HUES6 (cell line): ENCODE data around the gene COL5A1.

Experiments used
- H3K27ac ChIP-seq: 2 replicates; pipeline ENCODE4 v1.7.0; 2013; ENCODE audit warnings: low read depth, mild to moderate bottlenecking, low read length, inconsistent platforms
- H3K27me3 ChIP-seq: 2 replicates; pipeline ENCODE4 v1.6.1; 2013; ENCODE audit warnings: low read length; ENCODE audit not compliant: control insufficient read depth, insufficient read depth
- H3K36me3 ChIP-seq: 2 replicates; pipeline ENCODE4 v1.6.1; 2013; ENCODE audit warnings: low read length; ENCODE audit not compliant: control insufficient read depth, insufficient read depth
- H3K4me1 ChIP-seq: 2 replicates; pipeline ENCODE4 v1.6.1; 2013; ENCODE audit warnings: low read length; ENCODE audit not compliant: control insufficient read depth, insufficient read depth
- H3K4me3 ChIP-seq: 2 replicates; pipeline ENCODE4 v1.5.1; 2013; ENCODE audit warnings: low read depth, low read length
- H3K9ac ChIP-seq: one replicate; pipeline ENCODE4 v1.6.1; 2013; ENCODE audit warnings: mild to moderate bottlenecking, low read length
- H3K9me3 ChIP-seq: 2 replicates; pipeline ENCODE4 v1.6.1; 2013; ENCODE audit warnings: low read depth, low read length; ENCODE audit not compliant: control insufficient read depth, insufficient read depth

COL5A1 gene

GRCh38 chr9:134704498-134704897 is 62.9 kb downstream of the COL5A1 start:
- H3K4me1 ChIP-seq: no peaks in the 10 kb centered on the region
- peaks cover 44% of the 10 kb centered on the region for H3K36me3 ChIP-seq
- no peaks in the 10 kb centered on the region for H3K9me3 ChIP-seq
- no peak overlapping the region for H3K9ac ChIP-seq
- no peak overlapping the region for H3K27ac ChIP-seq
- H3K27me3 ChIP-seq: no peaks in the 10 kb centered on the region
- H3K4me3 ChIP-seq: no peak overlapping the region

GRCh38 chr9:134705786-134706185 is 64.2 kb downstream of the COL5A1 start:
- H3K27me3 ChIP-seq: no peaks in the 10 kb centered on the region
- H3K4me1 ChIP-seq: no peaks in the 10 kb centered on the region
- no peak overlapping the region for H3K4me3 ChIP-seq
- H3K36me3 ChIP-seq: peaks cover 32% of the 10 kb centered on the region
- H3K9ac ChIP-seq: no peak overlapping the region
- no peak overlapping the region for H3K27ac ChIP-seq
- H3K9me3 ChIP-seq: no peaks in the 10 kb centered on the region

- Histone ChIP-seq H3K36me3 (peaks cover 25% of the 10 kb centered on the region; the same call in 1 of the 2 replicates), H3K4me3 (no peak overlapping the region), H3K4me1 (no peaks in the 10 kb centered on the region), H3K27me3 (no peaks in the 10 kb centered on the region), H3K27ac (no peak overlapping the region; the same call in 1 of the 2 replicates), H3K9me3 (no peaks in the 10 kb centered on the region), H3K9ac (no peak overlapping the region)
Observed at GRCh38 chr9:134706522-134706921, 64.9 kb downstream of the COL5A1 start.

- Histone ChIP-seq H3K9me3 (no peaks in the 10 kb centered on the region), H3K4me3 (no peak overlapping the region), H3K36me3 (peaks cover 20% of the 10 kb centered on the region; the same call in 1 of the 2 replicates), H3K27me3 (no peaks in the 10 kb centered on the region), H3K4me1 (no peaks in the 10 kb centered on the region), H3K9ac (no peak overlapping the region), H3K27ac (peak overlapping the region; percentile 6; the same call in 1 of the 2 replicates)
Observed at GRCh38 chr9:134707031-134707680, 65.6 kb downstream of the COL5A1 start.

- Histone ChIP-seq H3K27ac (no peak overlapping the region; the same call in 1 of the 2 replicates), H3K4me1 (no peaks in the 10 kb centered on the region), H3K36me3 (peaks cover 17% of the 10 kb centered on the region; the same call in 1 of the 2 replicates), H3K4me3 (no peak overlapping the region), H3K27me3 (no peaks in the 10 kb centered on the region), H3K9ac (no peak overlapping the region), H3K9me3 (no peaks in the 10 kb centered on the region)
Observed at GRCh38 chr9:134707731-134708671, 66.4 kb downstream of the COL5A1 start.

GRCh38 chr9:134708672-134709038 is 67.1 kb downstream of the COL5A1 start:
- H3K27me3 ChIP-seq: no peaks in the 10 kb centered on the region
- no peaks in the 10 kb centered on the region for H3K4me1 ChIP-seq
- no peak overlapping the region for H3K4me3 ChIP-seq
- peaks cover 15% of the 10 kb centered on the region; the same call in 1 of the 2 replicates for H3K36me3 ChIP-seq
- no peak overlapping the region for H3K9ac ChIP-seq
- H3K27ac ChIP-seq: no peak overlapping the region
- no peaks in the 10 kb centered on the region for H3K9me3 ChIP-seq

- Histone ChIP-seq H3K9me3 (peaks cover 6% of the 10 kb centered on the region; the same call in 1 of the 2 replicates), H3K4me3 (no peak overlapping the region), H3K27me3 (no peaks in the 10 kb centered on the region), H3K27ac (no peak overlapping the region), H3K4me1 (no peaks in the 10 kb centered on the region), H3K9ac (no peak overlapping the region), H3K36me3 (peaks cover 22% of the 10 kb centered on the region; the same call in 1 of the 2 replicates)
Observed at GRCh38 chr9:134709512-134710270, 68.1 kb downstream of the COL5A1 start.

- no peak overlapping the region for H3K4me3 ChIP-seq
- peaks cover 22% of the 10 kb centered on the region; the same call in 1 of the 2 replicates for H3K36me3 ChIP-seq
- no peaks in the 10 kb centered on the region for H3K27me3 ChIP-seq
- peaks cover 6% of the 10 kb centered on the region; the same call in 1 of the 2 replicates for H3K9me3 ChIP-seq
- H3K27ac ChIP-seq: no peak overlapping the region
- H3K4me1 ChIP-seq: no peaks in the 10 kb centered on the region
- no peak overlapping the region for H3K9ac ChIP-seq
Observed at GRCh38 chr9:134710271-134710540, 68.6 kb downstream of the COL5A1 start.

- Histone ChIP-seq H3K9ac (no peak overlapping the region), H3K9me3 (peaks cover 6% of the 10 kb centered on the region; the same call in 1 of the 2 replicates), H3K27me3 (no peaks in the 10 kb centered on the region), H3K36me3 (peaks cover 18% of the 10 kb centered on the region; the same call in 1 of the 2 replicates), H3K4me1 (no peaks in the 10 kb centered on the region), H3K4me3 (no peak overlapping the region), H3K27ac (no peak overlapping the region)
Observed at GRCh38 chr9:134710901-134711300, 69.3 kb downstream of the COL5A1 start.

GRCh38 chr9:134712243-134712642 is 70.6 kb downstream of the COL5A1 start:
- Histone ChIP-seq H3K27ac (no peak overlapping the region), H3K4me1 (no peaks in the 10 kb centered on the region), H3K9me3 (peaks cover 6% of the 10 kb centered on the region; the same call in 1 of the 2 replicates), H3K4me3 (no peak overlapping the region), H3K27me3 (no peaks in the 10 kb centered on the region), H3K36me3 (peaks cover 24% of the 10 kb centered on the region; the same call in 1 of the 2 replicates), H3K9ac (no peak overlapping the region)
